ENCODE data around the gene HELB.

HELB gene

DNA sequence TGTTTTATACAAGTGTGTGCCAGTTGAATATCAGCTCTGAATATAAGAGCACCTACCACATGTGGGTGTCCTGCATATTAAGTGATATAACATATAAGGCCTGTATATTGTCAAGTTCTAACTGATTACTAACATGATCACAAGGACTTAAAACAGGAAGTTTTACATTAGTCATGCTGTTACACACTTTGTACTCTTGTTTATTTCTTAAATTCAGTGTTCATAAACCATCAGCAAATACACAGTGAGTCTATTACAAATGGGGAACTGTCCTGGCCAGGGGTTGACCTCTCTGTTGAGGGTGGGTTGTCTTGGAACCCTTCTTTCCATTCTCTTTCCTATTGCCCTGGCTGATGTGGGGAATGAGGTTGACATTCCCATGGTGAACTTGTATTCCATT lies 19.1 kb downstream of the HELB start:
- H3K27me3 ChIP-seq (ENCODE audit: control insufficient read depth in 1 of 2, insufficient read depth in 2 of 2, low read length in 2 of 2) = no peaks in the 10 kb centered on the region
- H3K27ac ChIP-seq (ENCODE audit: low read depth, low read length) = no peak overlapping the region
- H3K36me3 ChIP-seq (ENCODE audit: control insufficient read depth in 1 of 2, insufficient read depth in 2 of 2, low read length in 2 of 2) = no peaks in the 10 kb centered on the region

DNA sequence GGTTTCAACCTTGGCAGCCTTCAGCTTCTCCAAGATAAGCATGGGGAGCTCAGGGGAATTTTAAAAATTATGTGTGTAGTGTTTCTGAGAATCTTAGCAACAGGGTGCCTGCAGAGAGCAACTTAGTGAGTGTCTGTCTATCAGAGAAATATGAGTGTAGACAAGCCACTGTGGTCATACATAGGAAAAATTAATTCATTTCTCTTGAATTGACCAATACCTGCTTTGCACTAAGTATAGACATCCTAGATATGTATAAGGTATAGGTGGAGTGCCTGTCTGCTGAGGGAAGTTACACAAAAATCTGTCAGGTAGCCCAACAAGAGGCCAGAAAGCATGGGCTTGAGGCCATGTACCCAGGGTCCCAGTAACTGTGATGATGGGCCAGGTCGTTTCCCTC lies 20.7 kb downstream of the HELB start:
- no peaks in the 10 kb centered on the region for H3K36me3 ChIP-seq (ENCODE audit: control insufficient read depth in 1 of 2, insufficient read depth in 2 of 2, low read length in 2 of 2)

More for the DNA sequence above, 19.1 kb downstream of the HELB start:
- H3K4me1 ChIP-seq (ENCODE audit: control insufficient read depth in 1 of 2, insufficient read depth in 2 of 2, low read length in 2 of 2) = no peaks in the 10 kb centered on the region
- H3K9me3 ChIP-seq (ENCODE audit: control insufficient read depth in 1 of 2, low read length in 2 of 2) = no peaks in the 10 kb centered on the region
- no peak overlapping the region for H3K9ac ChIP-seq (ENCODE audit: low read depth in 1 of 2, low read length in 2 of 2)
- H3K4me3 ChIP-seq (ENCODE audit: low read depth in 1 of 2, low read length in 2 of 2) = no peak overlapping the region

DNA sequence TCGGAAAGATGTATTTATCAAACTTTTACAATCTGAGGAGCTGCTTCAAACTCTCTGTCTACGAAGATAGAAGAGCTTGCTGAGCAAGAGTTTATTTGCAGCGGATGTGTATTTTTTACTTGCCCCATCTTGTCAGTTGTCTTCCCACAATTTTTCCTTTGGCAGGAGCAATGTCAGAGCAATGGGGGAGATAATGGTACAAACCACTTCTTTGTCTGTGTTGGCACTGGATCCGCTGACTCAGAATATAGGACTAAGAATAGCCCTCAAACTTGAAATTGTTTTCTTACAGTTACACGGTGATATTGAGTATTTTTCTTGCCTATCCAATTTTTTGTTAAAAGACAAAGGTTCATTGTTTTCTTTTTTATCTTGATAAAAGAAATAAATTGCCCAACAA lies 27.6 kb downstream of the HELB start:
- Histone ChIP-seq H3K27me3 (ENCODE audit: control insufficient read depth in 1 of 2, insufficient read depth in 2 of 2, low read length in 2 of 2) (no peaks in the 10 kb centered on the region), H3K36me3 (ENCODE audit: control insufficient read depth in 1 of 2, insufficient read depth in 2 of 2, low read length in 2 of 2) (peaks cover 7 to 18% of the 10 kb centered on the region in 2 donors), H3K4me1 (ENCODE audit: control insufficient read depth in 1 of 2, insufficient read depth in 2 of 2, low read length in 2 of 2) (no peaks in the 10 kb centered on the region), H3K9ac (ENCODE audit: low read depth in 1 of 2, low read length in 2 of 2) (no peak overlapping the region), H3K27ac (ENCODE audit: low read depth, low read length) (no peak overlapping the region), H3K9me3 (ENCODE audit: control insufficient read depth in 1 of 2, low read length in 2 of 2) (no peaks in the 10 kb centered on the region), H3K4me3 (ENCODE audit: low read depth in 1 of 2, low read length in 2 of 2) (no peak overlapping the region)

More for the DNA sequence above, 20.7 kb downstream of the HELB start:
- Histone ChIP-seq H3K27ac (ENCODE audit: low read depth, low read length) (no peak overlapping the region), H3K4me1 (ENCODE audit: control insufficient read depth in 1 of 2, insufficient read depth in 2 of 2, low read length in 2 of 2) (no peaks in the 10 kb centered on the region), H3K9me3 (ENCODE audit: control insufficient read depth in 1 of 2, low read length in 2 of 2) (no peaks in the 10 kb centered on the region), H3K27me3 (ENCODE audit: control insufficient read depth in 1 of 2, insufficient read depth in 2 of 2, low read length in 2 of 2) (no peaks in the 10 kb centered on the region), H3K9ac (ENCODE audit: low read depth in 1 of 2, low read length in 2 of 2) (no peak overlapping the region), H3K4me3 (ENCODE audit: low read depth in 1 of 2, low read length in 2 of 2) (no peak overlapping the region)

GRCh38 chr12:66331016-66331415 lies 28.7 kb downstream of the HELB start:
- Histone ChIP-seq H3K9me3 (ENCODE audit: control insufficient read depth in 1 of 2, low read length in 2 of 2) (no peaks in the 10 kb centered on the region), H3K27ac (ENCODE audit: low read depth, low read length) (no peak overlapping the region), H3K36me3 (ENCODE audit: control insufficient read depth in 1 of 2, insufficient read depth in 2 of 2, low read length in 2 of 2) (peaks cover 7 to 18% of the 10 kb centered on the region in 2 donors), H3K4me3 (ENCODE audit: low read depth in 1 of 2, low read length in 2 of 2) (no peak overlapping the region), H3K9ac (ENCODE audit: low read depth in 1 of 2, low read length in 2 of 2) (no peak overlapping the region), H3K27me3 (ENCODE audit: control insufficient read depth in 1 of 2, insufficient read depth in 2 of 2, low read length in 2 of 2) (no peaks in the 10 kb centered on the region), H3K4me1 (ENCODE audit: control insufficient read depth in 1 of 2, insufficient read depth in 2 of 2, low read length in 2 of 2) (no peaks in the 10 kb centered on the region)

DNA sequence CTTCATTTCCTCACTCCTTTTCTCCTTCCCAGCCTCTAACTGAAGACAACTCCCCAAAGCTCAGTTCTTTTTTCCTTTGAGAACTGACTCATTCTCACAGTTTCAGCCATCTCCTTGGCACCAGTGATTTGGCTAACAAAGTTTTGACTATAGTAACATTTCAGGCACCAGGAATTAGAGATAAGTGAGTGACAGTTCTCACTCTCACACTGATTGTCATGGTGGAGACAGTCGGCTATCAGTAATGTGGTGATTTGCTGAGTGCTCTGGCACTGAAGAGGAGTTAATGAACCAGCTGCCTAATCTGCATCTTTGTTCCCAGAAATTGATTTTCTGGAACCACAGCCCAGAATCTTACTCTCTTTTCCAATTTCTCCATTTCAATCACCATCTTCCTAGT lies 29.5 kb downstream of the HELB start:
- Histone ChIP-seq H3K27ac (ENCODE audit: low read depth, low read length) (no peak overlapping the region), H3K9ac (ENCODE audit: low read depth in 1 of 2, low read length in 2 of 2) (no peak overlapping the region), H3K27me3 (ENCODE audit: control insufficient read depth in 1 of 2, insufficient read depth in 2 of 2, low read length in 2 of 2) (no peaks in the 10 kb centered on the region), H3K36me3 (ENCODE audit: control insufficient read depth in 1 of 2, insufficient read depth in 2 of 2, low read length in 2 of 2) (peaks cover 7 to 21% of the 10 kb centered on the region in 2 donors), H3K4me3 (ENCODE audit: low read depth in 1 of 2, low read length in 2 of 2) (no peak overlapping the region), H3K9me3 (ENCODE audit: control insufficient read depth in 1 of 2, low read length in 2 of 2) (no peaks in the 10 kb centered on the region), H3K4me1 (ENCODE audit: control insufficient read depth in 1 of 2, insufficient read depth in 2 of 2, low read length in 2 of 2) (no peaks in the 10 kb centered on the region)

- no peaks in the 10 kb centered on the region for H3K27me3 ChIP-seq (ENCODE audit: control insufficient read depth in 1 of 2, insufficient read depth in 2 of 2, low read length in 2 of 2)
- no peak overlapping the region for H3K27ac ChIP-seq (ENCODE audit: low read depth, low read length)
- no peaks in the 10 kb centered on the region for H3K9me3 ChIP-seq (ENCODE audit: control insufficient read depth in 1 of 2, low read length in 2 of 2)
- H3K9ac ChIP-seq (ENCODE audit: low read depth in 1 of 2, low read length in 2 of 2) = no peak overlapping the region
- H3K36me3 ChIP-seq (ENCODE audit: control insufficient read depth in 1 of 2, insufficient read depth in 2 of 2, low read length in 2 of 2) = peaks cover 5 to 32% of the 10 kb centered on the region in 2 donors
- H3K4me1 ChIP-seq (ENCODE audit: control insufficient read depth in 1 of 2, insufficient read depth in 2 of 2, low read length in 2 of 2) = no peaks in the 10 kb centered on the region
- no peak overlapping the region for H3K4me3 ChIP-seq (ENCODE audit: low read depth in 1 of 2, low read length in 2 of 2)
Observed at GRCh38 chr12:66335746-66336145, 33.5 kb downstream of the HELB start.

GRCh38 chr12:66337381-66338010 lies 35.2 kb downstream of the HELB start:
- no peaks in the 10 kb centered on the region for H3K4me1 ChIP-seq (ENCODE audit: control insufficient read depth in 1 of 2, insufficient read depth in 2 of 2, low read length in 2 of 2)
- peaks cover 4 to 11% of the 10 kb centered on the region in 2 donors for H3K9me3 ChIP-seq (ENCODE audit: control insufficient read depth in 1 of 2, low read length in 2 of 2)
- no peak overlapping the region for H3K4me3 ChIP-seq (ENCODE audit: low read depth in 1 of 2, low read length in 2 of 2)
- H3K27ac ChIP-seq (ENCODE audit: low read depth, low read length) = no peak overlapping the region
- H3K36me3 ChIP-seq (ENCODE audit: control insufficient read depth in 1 of 2, insufficient read depth in 2 of 2, low read length in 2 of 2) = peaks cover 0 to 24% of the 10 kb centered on the region in 2 donors
- H3K9ac ChIP-seq (ENCODE audit: low read depth in 1 of 2, low read length in 2 of 2) = no peak overlapping the region
- no peaks in the 10 kb centered on the region for H3K27me3 ChIP-seq (ENCODE audit: control insufficient read depth in 1 of 2, insufficient read depth in 2 of 2, low read length in 2 of 2)

DNA sequence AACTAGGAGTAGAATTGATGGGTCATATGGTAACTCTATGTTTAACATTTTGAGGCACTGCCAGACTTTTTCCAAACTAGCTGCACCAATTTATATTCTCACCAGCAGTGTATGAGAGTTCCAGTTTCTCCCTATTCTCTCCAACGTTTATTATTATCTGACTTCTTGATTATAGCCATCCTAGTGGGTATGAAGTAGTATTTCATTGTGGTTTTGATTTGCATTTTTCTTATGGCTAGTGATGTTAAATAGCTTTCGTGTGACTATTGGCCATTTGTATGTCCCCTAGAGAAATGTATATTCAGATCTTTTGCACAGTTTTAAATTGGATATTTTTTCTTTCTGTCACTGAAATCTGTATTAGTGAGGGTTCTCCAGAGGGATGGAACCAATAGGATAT lies 37.8 kb downstream of the HELB start:
- peaks cover 4 to 11% of the 10 kb centered on the region in 2 donors for H3K9me3 ChIP-seq (ENCODE audit: control insufficient read depth in 1 of 2, low read length in 2 of 2)
- no peak overlapping the region for H3K9ac ChIP-seq (ENCODE audit: low read depth in 1 of 2, low read length in 2 of 2)
- H3K27ac ChIP-seq (ENCODE audit: low read depth, low read length) = no peak overlapping the region
- H3K4me3 ChIP-seq (ENCODE audit: low read depth in 1 of 2, low read length in 2 of 2) = no peak overlapping the region
- no peaks in the 10 kb centered on the region for H3K27me3 ChIP-seq (ENCODE audit: control insufficient read depth in 1 of 2, insufficient read depth in 2 of 2, low read length in 2 of 2)
- H3K4me1 ChIP-seq (ENCODE audit: control insufficient read depth in 1 of 2, insufficient read depth in 2 of 2, low read length in 2 of 2) = no peaks in the 10 kb centered on the region
- peaks cover 2 to 24% of the 10 kb centered on the region in 2 donors for H3K36me3 ChIP-seq (ENCODE audit: control insufficient read depth in 1 of 2, insufficient read depth in 2 of 2, low read length in 2 of 2)

- Histone ChIP-seq H3K4me3 (ENCODE audit: low read depth in 1 of 2, low read length in 2 of 2) (no peak overlapping the region), H3K36me3 (ENCODE audit: control insufficient read depth in 1 of 2, insufficient read depth in 2 of 2, low read length in 2 of 2) (peaks cover 2 to 24% of the 10 kb centered on the region in 2 donors), H3K4me1 (ENCODE audit: control insufficient read depth in 1 of 2, insufficient read depth in 2 of 2, low read length in 2 of 2) (no peaks in the 10 kb centered on the region), H3K27ac (ENCODE audit: low read depth, low read length) (no peak overlapping the region), H3K9ac (ENCODE audit: low read depth in 1 of 2, low read length in 2 of 2) (no peak overlapping the region), H3K27me3 (ENCODE audit: control insufficient read depth in 1 of 2, insufficient read depth in 2 of 2, low read length in 2 of 2) (no peaks in the 10 kb centered on the region), H3K9me3 (ENCODE audit: control insufficient read depth in 1 of 2, low read length in 2 of 2) (peaks cover 4 to 11% of the 10 kb centered on the region in 2 donors)
Observed at GRCh38 chr12:66341126-66341525, 38.8 kb downstream of the HELB start.

DNA sequence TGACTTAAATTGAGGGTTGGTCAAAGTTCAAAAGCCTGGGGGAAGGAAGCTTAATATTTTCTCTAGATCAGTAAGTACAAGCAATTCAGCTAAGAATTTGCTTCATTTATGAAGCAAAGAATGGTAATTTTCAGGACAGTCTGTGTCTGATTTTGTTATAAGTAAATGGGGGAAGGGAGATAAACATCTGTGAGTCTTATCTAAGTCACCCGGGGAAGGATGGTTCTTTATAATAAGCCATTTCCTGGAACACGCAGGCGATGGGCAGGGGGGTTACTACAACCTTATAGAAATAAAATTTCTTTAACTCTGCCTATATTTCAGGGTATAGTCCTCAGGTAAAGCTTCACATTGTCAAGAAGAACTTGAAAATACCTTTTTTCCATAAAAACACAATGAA lies 42.9 kb downstream of the HELB start:
- no peak overlapping the region for H3K9ac ChIP-seq (ENCODE audit: low read depth in 1 of 2, low read length in 2 of 2)
- no peaks in the 10 kb centered on the region for H3K4me1 ChIP-seq (ENCODE audit: control insufficient read depth in 1 of 2, insufficient read depth in 2 of 2, low read length in 2 of 2)
- H3K27ac ChIP-seq (ENCODE audit: low read depth, low read length) = no peak overlapping the region
- H3K9me3 ChIP-seq (ENCODE audit: control insufficient read depth in 1 of 2, low read length in 2 of 2) = peaks cover 4 to 11% of the 10 kb centered on the region in 2 donors
- H3K27me3 ChIP-seq (ENCODE audit: control insufficient read depth in 1 of 2, insufficient read depth in 2 of 2, low read length in 2 of 2) = no peaks in the 10 kb centered on the region
- peaks cover 2 to 12% of the 10 kb centered on the region in 2 donors for H3K36me3 ChIP-seq (ENCODE audit: control insufficient read depth in 1 of 2, insufficient read depth in 2 of 2, low read length in 2 of 2)
- H3K4me3 ChIP-seq (ENCODE audit: low read depth in 1 of 2, low read length in 2 of 2) = no peak overlapping the region
